HL-60 (cell line): ENCODE measurements around the gene BAD.

Experiments
- DNase-seq, 2 experiments: peaks; one replicate each; pipeline ENCODE4 v3.0.0-alpha.2; 2010 to 2020; ENCODE audit warnings: low read depth in 1 of 2, low spot score in 1 of 2
- H3K27ac ChIP-seq: fragments of 250-450 bp; sonication (Bioruptor Pico); replicated peaks from 2 replicates; pipeline ENCODE4 v1.5.1; 2020; ENCODE audit warnings: mild to moderate bottlenecking, moderate library complexity
- H3K27me3 ChIP-seq: fragments of 250-450 bp; sonication (Bioruptor Pico); 2 replicates; pipeline ENCODE4 v1.5.1; 2021; ENCODE audit warnings: mild to moderate bottlenecking, moderate library complexity; ENCODE audit not compliant: insufficient read depth, poor library complexity, severe bottlenecking
- H3K4me3 ChIP-seq: replicated peaks from 2 replicates; pipeline ENCODE4 v1.5.1; 2011; ENCODE audit warnings: mild to moderate bottlenecking, control low read depth, low read length; ENCODE audit not compliant: insufficient read depth
- CTCF ChIP-seq: IDR thresholded peaks from one replicate; pipeline ENCODE4 v1.5.1; 2011; ENCODE audit warnings: low read length, control low read depth, inconsistent platforms; ENCODE audit not compliant: insufficient read depth
- GABPA ChIP-seq: IDR thresholded peaks from 2 replicates; pipeline ENCODE4 v1.6.1; 2012; ENCODE audit warnings: low read depth
- POLR2AphosphoS5 ChIP-seq: IDR thresholded peaks from 2 replicates; pipeline ENCODE4 v1.6.1; 2012; ENCODE audit warnings: low read depth
- REST ChIP-seq: IDR thresholded peaks from 2 replicates; pipeline ENCODE4 v1.6.1; 2012; ENCODE audit warnings: low read depth; ENCODE audit not compliant: insufficient replicate concordance
- SPI1 ChIP-seq: IDR thresholded peaks from 2 replicates; pipeline ENCODE4 v1.6.1; 2012; ENCODE audit warnings: low read depth, mild to moderate bottlenecking, borderline replicate concordance

Gene BAD

GRCh38 chr11:64229090-64229743 is 55.2 kb downstream of the BAD start:
- H3K4me3 ChIP-seq, result no peak overlapping the region
- no peak overlapping the region for H3K27ac ChIP-seq
- TF ChIP-seq GABPA, result no peak
- TF ChIP-seq SPI1, result no peak
- TF ChIP-seq CTCF, result no peak
- no peak for TF ChIP-seq POLR2AphosphoS5
- no peak for TF ChIP-seq REST
- no peak for DNase-seq
- H3K27me3 ChIP-seq, result no peaks in the 10 kb centered on the region

- DNase-seq, result no peak
- Histone ChIP-seq H3K4me3 (peak overlapping the region; percentile 71), H3K27me3 (no peaks in the 10 kb centered on the region), H3K27ac (no peak overlapping the region)
- TF ChIP-seq REST (no peak), GABPA (no peak), CTCF (no peak), POLR2AphosphoS5 (no peak), SPI1 (no peak)
Observed at GRCh38 chr11:64227405-64227956, 57.0 kb downstream of the BAD start.

- DNase-seq, result peak; percentile 78 to 80
- no peak for TF ChIP-seq SPI1
- H3K4me3 ChIP-seq, result peak overlapping the region; percentile 71
- no peaks in the 10 kb centered on the region for H3K27me3 ChIP-seq
- H3K27ac ChIP-seq, result peak overlapping the region; percentile 78
Observed at GRCh38 chr11:64226507-64227051, 57.9 kb downstream of the BAD start.

- no peak for TF ChIP-seq REST
- peak; percentile 19 for TF ChIP-seq CTCF
- peak; percentile 77 for TF ChIP-seq GABPA
- peak; percentile 91 for TF ChIP-seq SPI1
- peak; percentile 58; the same call in 1 of the 2 replicates for TF ChIP-seq POLR2AphosphoS5
- Histone ChIP-seq H3K27ac (peak within 1 kb of the TSS; percentile 78), H3K4me3 (peak within 1 kb of the TSS; percentile 71), H3K27me3 (no peaks in the 10 kb centered on the region)
- DNase-seq, result peak; percentile 85 to 92
Observed at GRCh38 chr11:64225608-64226506, 58.6 kb downstream of the BAD start, which contains the start of the genes NUDT22 and TRPT1. Gene NUDT22, plus strand, starts transcription at chr11:64226274. Its CDS starts 379 bp downstream, at chr11:64226653. Gene TRPT1, minus strand, starts transcription at chr11:64226186. Its CDS starts 326 bp downstream, at chr11:64225860.
